H9 (cell line): ENCODE measurements around the gene BIRC5. TPM values are rescaled to one million over a fixed set of nuclear protein-coding genes. Genes with fewer than 3 reads are reported as not detected.

Source experiments
- DNase-seq: peaks from one replicate; pipeline ENCODE4 v3.0.0-alpha.2; 2017
- H2AFZ ChIP-seq: one replicate; pipeline ENCODE4 v1.6.1; 2013; ENCODE audit warnings: mild to moderate bottlenecking, low read length, control low read depth, moderate library complexity
- H2AK5ac ChIP-seq: 2 replicates; pipeline ENCODE4 v1.6.1; 2013; ENCODE audit warnings: low read length, control low read depth, mixed read lengths; ENCODE audit not compliant: insufficient read length
- H2BK120ac ChIP-seq: one replicate; pipeline ENCODE4 v1.6.1; 2013; ENCODE audit warnings: low read depth, mild to moderate bottlenecking, low read length, control low read depth, inconsistent platforms; ENCODE audit not compliant: poor library complexity, severe bottlenecking
- H2BK12ac ChIP-seq: 2 replicates; pipeline ENCODE4 v1.6.1; 2013; ENCODE audit warnings: low read length, control low read depth, mixed read lengths, low read depth; ENCODE audit not compliant: insufficient read length
- H2BK15ac ChIP-seq: 2 replicates; pipeline ENCODE4 v1.6.1; 2013; ENCODE audit warnings: low read depth, low read length, control low read depth
- H2BK20ac ChIP-seq: one replicate; pipeline ENCODE4 v1.6.1; 2013; ENCODE audit warnings: low read depth, mild to moderate bottlenecking, low read length, control low read depth, inconsistent platforms; ENCODE audit not compliant: poor library complexity, severe bottlenecking
- H2BK5ac ChIP-seq: 2 replicates; pipeline ENCODE4 v1.6.1; 2013; ENCODE audit warnings: low read length, control low read depth, mixed read lengths; ENCODE audit not compliant: insufficient read length
- H3K14ac ChIP-seq: 2 replicates; pipeline ENCODE4 v1.6.1; 2013; ENCODE audit warnings: low read length, control low read depth; ENCODE audit not compliant: insufficient read depth
- H3K18ac ChIP-seq: 2 replicates; pipeline ENCODE4 v1.6.1; 2013; ENCODE audit warnings: low read depth, mild to moderate bottlenecking, mixed read lengths, low read length, control low read depth; ENCODE audit not compliant: insufficient read length
- H3K23ac ChIP-seq: 2 replicates; pipeline ENCODE4 v1.6.1; 2013; ENCODE audit warnings: low read length, control low read depth, mixed read lengths, low read depth; ENCODE audit not compliant: insufficient read length
- H3K23me2 ChIP-seq: 2 replicates; pipeline ENCODE4 v1.6.1; 2013; ENCODE audit warnings: low read depth, mild to moderate bottlenecking, mixed read lengths, low read length, control low read depth; ENCODE audit not compliant: insufficient read length, poor library complexity, severe bottlenecking
- H3K27ac ChIP-seq: 2 replicates; pipeline ENCODE4 v1.5.1; 2013; ENCODE audit warnings: low read length, control low read depth, mixed read lengths, low read depth; ENCODE audit not compliant: insufficient read length
- H3K27me3 ChIP-seq: 2 replicates; pipeline ENCODE4 v1.6.1; 2013; ENCODE audit warnings: low read length, control low read depth, inconsistent platforms; ENCODE audit not compliant: insufficient read depth
- H3K4ac ChIP-seq: 2 replicates; pipeline ENCODE4 v1.6.1; 2013; ENCODE audit warnings: low read depth, mild to moderate bottlenecking, control low read depth, inconsistent platforms, low read length, moderate library complexity
- H3K4me1 ChIP-seq: 2 replicates; pipeline ENCODE4 v1.6.1; 2013; ENCODE audit warnings: low read length, control low read depth, inconsistent platforms; ENCODE audit not compliant: insufficient read depth
- H3K4me2 ChIP-seq: 2 replicates; pipeline ENCODE4 v1.6.1; 2013; ENCODE audit warnings: low read length, control low read depth, mixed read lengths; ENCODE audit not compliant: insufficient read length, insufficient read depth
- H3K56ac ChIP-seq: 2 replicates; pipeline ENCODE4 v1.6.1; 2013; ENCODE audit warnings: low read depth, mild to moderate bottlenecking, mixed read lengths, low read length, control low read depth; ENCODE audit not compliant: insufficient read length
- H3K79me1 ChIP-seq: 2 replicates; pipeline ENCODE4 v1.6.1; 2013; ENCODE audit warnings: low read depth, mild to moderate bottlenecking, moderate library complexity, low read length, control low read depth, inconsistent platforms; ENCODE audit not compliant: insufficient read depth, poor library complexity, severe bottlenecking
- H3K79me2 ChIP-seq: 2 replicates; pipeline ENCODE4 v1.6.1; 2013; ENCODE audit warnings: low read length, control low read depth, inconsistent platforms; ENCODE audit not compliant: insufficient read depth
- H3K9ac ChIP-seq: 2 replicates; pipeline ENCODE4 v1.6.1; 2013; ENCODE audit warnings: low read length, control low read depth, mixed read lengths; ENCODE audit not compliant: insufficient read length; ENCODE audit errors: extremely low read depth
- H3K9me3 ChIP-seq: one replicate; pipeline ENCODE4 v1.6.1; 2013; ENCODE audit warnings: low read depth, low read length, inconsistent platforms; ENCODE audit not compliant: control insufficient read depth
- H3T11ph ChIP-seq: one replicate; pipeline ENCODE4 v1.6.1; 2013; ENCODE audit warnings: mild to moderate bottlenecking, low read length, control low read depth, inconsistent platforms
- H4K20me1 ChIP-seq: one replicate; pipeline ENCODE4 v1.6.1; 2013; ENCODE audit not compliant: control insufficient read depth, insufficient read length, insufficient read depth
- H4K5ac ChIP-seq: 2 replicates; pipeline ENCODE4 v1.6.1; 2013; ENCODE audit warnings: low read depth, mild to moderate bottlenecking, mixed read lengths, low read length, control low read depth; ENCODE audit not compliant: insufficient read length
- H4K8ac ChIP-seq: replicated peaks from 2 replicates; pipeline ENCODE4 v1.6.1; 2013; ENCODE audit warnings: low read length, control low read depth, mixed read lengths, low read depth; ENCODE audit not compliant: insufficient read length
- H4K91ac ChIP-seq: 2 replicates; pipeline ENCODE4 v1.6.1; 2013; ENCODE audit warnings: low read depth, mild to moderate bottlenecking, moderate library complexity, mixed read lengths, low read length, control low read depth; ENCODE audit not compliant: insufficient read length
- H3K27ac Mint-ChIP-seq, 3 experiments: 2 replicates in 2 of 3; 3 replicates in 1 of 3; pipeline ENCODE4 v1.8.0; 2020 to 2021; ENCODE audit warnings: mixed read lengths in 3 of 3, mild to moderate bottlenecking in 1 of 3, moderate library complexity in 1 of 3
- H3K27me3 Mint-ChIP-seq: 2 replicates; pipeline ENCODE4 v1.8.0; 2021; ENCODE audit warnings: low read depth, mild to moderate bottlenecking, moderate library complexity, mixed read lengths
- H3K36me3 Mint-ChIP-seq, 3 experiments: 2 replicates in 2 of 3; 3 replicates in 1 of 3; pipeline ENCODE4 v1.8.0; 2020 to 2021; ENCODE audit warnings: low read depth in 3 of 3, mixed read lengths in 3 of 3; ENCODE audit not compliant: insufficient read depth in 1 of 3
- H3K4me1 Mint-ChIP-seq, 2 experiments: 2 replicates each; pipeline ENCODE4 v1.8.0; 2020; ENCODE audit warnings: mixed read lengths in 2 of 2
- H3K4me3 Mint-ChIP-seq, 2 experiments: 2 replicates in 1 of 2; 3 replicates in 1 of 2; pipeline ENCODE4 v1.8.0; 2020 to 2021; ENCODE audit warnings: mild to moderate bottlenecking in 2 of 2, mixed read lengths in 2 of 2, moderate library complexity in 1 of 2
- H3K9me3 Mint-ChIP-seq, 2 experiments: 2 replicates in 1 of 2; 3 replicates in 1 of 2; pipeline ENCODE4 v1.8.0; 2020; ENCODE audit warnings: mild to moderate bottlenecking in 2 of 2, mixed read lengths in 2 of 2, moderate library complexity in 1 of 2
- CTCF ChIP-seq: fragments of 200-600 bp; sonication (generic); conservative IDR thresholded peaks from 3 replicates; pipeline ENCODE4 v1.8.0; 2021; ENCODE audit warnings: antibody characterized with exemption, mild to moderate bottlenecking
- WGBS: extraction: QIAGEN DNeasy Blood & Tissue Kit; methylation state at CpG from one replicate; pipeline ENCODE4 v1.1.7; 2013; ENCODE audit warnings: missing lambda C conversion rate, low lambda C conversion rate, mixed read lengths; ENCODE audit not compliant: insufficient read length; ENCODE audit errors: extremely low coverage; 5-methylcytosine and 5-hydroxymethylcytosine counted together
- total RNA-seq: library from RNA; stranded (reverse); gene quantifications from 2 replicates; pipeline ENCODE4 v1.2.1, GENCODE V29; 2021

Gene BIRC5
- total RNA-seq, 1 experiment from 2014 or later = 97.8 TPM

GRCh38 chr17:78263736-78264340, 49.8 kb downstream of the BIRC5 start:
- no peak overlapping the region for H3K4ac ChIP-seq
- H3K4me1 Mint-ChIP-seq = peaks cover 23 to 34% of the 10 kb centered on the region in 2 experiments
- peak overlapping the region in 1 of 3 experiments; percentile 55; a peak in 2 of 7 replicates for H3K27ac Mint-ChIP-seq
- no peaks in the 10 kb centered on the region for H3K23me2 ChIP-seq
- no peak overlapping the region for H3K23ac ChIP-seq
- H4K5ac ChIP-seq = no peak overlapping the region
- no peak for DNase-seq
- H2BK5ac ChIP-seq = no peak overlapping the region
- peak overlapping the region in 1 of 2 experiments; percentile 34; a peak in 1 of 5 replicates for H3K4me3 Mint-ChIP-seq
- no peak overlapping the region for H3K14ac ChIP-seq
- H3K56ac ChIP-seq = no peak overlapping the region
- H3K9me3 ChIP-seq = no peaks in the 10 kb centered on the region
- H4K91ac ChIP-seq = no peak overlapping the region
- no peaks in the 10 kb centered on the region for H3K79me2 ChIP-seq
- H3K4me2 ChIP-seq = no peak overlapping the region
- H3K27ac ChIP-seq = no peak overlapping the region
- no peaks in the 10 kb centered on the region for H3K9me3 Mint-ChIP-seq
- no peak overlapping the region for H2BK20ac ChIP-seq
- H3K36me3 Mint-ChIP-seq = no peaks in the 10 kb centered on the region
- H3K27me3 Mint-ChIP-seq = peaks cover 3% of the 10 kb centered on the region
- WGBS = no CpG with 5 or more reads among the region's 9 CpGs
- H2AFZ ChIP-seq = no peak overlapping the region
- peaks cover 2% of the 10 kb centered on the region; the same call in 1 of the 2 replicates for H3K4me1 ChIP-seq
- no peak overlapping the region for H4K8ac ChIP-seq
- no peak overlapping the region for H2BK12ac ChIP-seq
- H2BK120ac ChIP-seq = no peak overlapping the region
- H4K20me1 ChIP-seq = no peaks in the 10 kb centered on the region
- no peak overlapping the region for H3K18ac ChIP-seq
- H2AK5ac ChIP-seq = no peak overlapping the region
- 0 out of 2 replicates have a peak overlapping the region, but pooled peaks have one; percentile 71 for H2BK15ac ChIP-seq
- H3K27me3 ChIP-seq = no peaks in the 10 kb centered on the region; the same call in 1 of the 2 replicates
- no peak overlapping the region for H3T11ph ChIP-seq
- H3K79me1 ChIP-seq = no peaks in the 10 kb centered on the region
- H3K9ac ChIP-seq = no peak overlapping the region
- no peak for TF ChIP-seq CTCF
